Measurements from ENCODE around the gene PTPRM.

PTPRM gene

DNA sequence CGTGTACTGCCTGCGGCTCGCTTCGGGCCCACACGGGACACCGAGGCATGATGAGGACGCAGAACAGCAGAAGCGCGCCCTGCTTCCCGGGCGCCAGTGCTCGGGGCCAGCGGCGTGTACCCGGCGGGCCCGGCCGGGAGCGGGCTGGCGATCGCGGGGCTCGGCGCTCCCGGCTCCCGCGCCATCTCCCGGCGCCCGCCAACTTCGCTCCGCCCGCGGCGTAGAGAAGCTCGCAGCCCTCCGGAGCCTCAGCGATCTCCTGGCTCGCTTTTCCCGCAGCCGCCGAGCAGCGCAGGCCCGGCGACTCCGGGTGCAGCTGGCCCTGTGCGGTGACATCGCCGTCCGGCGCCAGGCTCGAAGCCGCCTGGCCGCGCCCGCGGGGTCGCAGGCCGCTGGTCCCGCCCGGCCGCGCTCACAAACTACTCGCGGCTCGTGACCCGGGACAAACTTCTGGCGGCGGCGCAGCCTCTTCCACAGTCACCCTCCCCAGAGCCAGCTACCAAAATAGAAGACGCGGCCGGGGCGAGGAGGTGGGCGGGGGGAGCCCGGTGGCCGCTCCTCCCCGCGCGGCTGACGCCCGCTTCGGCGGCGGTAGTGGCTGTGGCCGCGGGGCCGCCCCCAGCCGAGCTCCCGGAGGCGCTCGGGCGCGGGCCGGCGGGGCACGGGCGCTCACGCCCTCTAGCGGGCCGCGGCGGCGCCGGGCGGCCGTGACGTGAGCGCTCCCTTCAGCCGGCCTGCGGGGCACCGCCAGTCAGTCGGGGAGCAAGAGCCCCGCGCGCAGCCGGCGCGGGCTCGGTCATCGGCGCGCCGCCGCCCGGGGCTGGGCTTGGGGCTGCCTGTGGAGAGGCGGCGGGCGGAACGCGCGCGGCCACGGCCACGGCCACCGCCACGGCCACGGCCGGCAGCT, at the start of gene PTPRM:
Gene PTPRM, plus strand, starts transcription at position 750 of the 907 bp plus-strand sequence. CDS start 503 bp downstream, outside the sequence.
- DNase-seq (ENCODE audit: low read depth in 1 of 2, low spot score in 1 of 2) = peak in 1 of 2 donors; percentile 24

DNA sequence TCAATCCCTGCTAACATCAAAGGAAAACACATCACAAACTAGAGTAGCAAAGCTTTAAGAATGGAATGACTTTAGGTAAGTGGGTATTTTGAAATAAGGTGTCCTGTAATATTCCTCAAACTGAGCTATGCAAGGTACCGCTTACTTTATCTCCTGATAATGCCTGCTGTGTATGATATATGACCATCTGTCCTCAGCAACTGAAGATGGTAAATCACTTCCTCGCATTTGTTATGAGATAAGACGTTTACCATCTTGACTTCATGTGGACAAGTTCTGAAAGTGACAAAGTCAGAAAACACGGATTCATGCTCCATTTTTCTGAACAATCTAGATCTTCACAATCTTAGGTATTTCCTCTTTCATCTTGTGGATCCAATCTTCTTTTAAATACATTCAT, 49.3 kb upstream of the PTPRM start:
- no peak for DNase-seq (ENCODE audit: low read depth in 1 of 2, low spot score in 1 of 2)

DNA sequence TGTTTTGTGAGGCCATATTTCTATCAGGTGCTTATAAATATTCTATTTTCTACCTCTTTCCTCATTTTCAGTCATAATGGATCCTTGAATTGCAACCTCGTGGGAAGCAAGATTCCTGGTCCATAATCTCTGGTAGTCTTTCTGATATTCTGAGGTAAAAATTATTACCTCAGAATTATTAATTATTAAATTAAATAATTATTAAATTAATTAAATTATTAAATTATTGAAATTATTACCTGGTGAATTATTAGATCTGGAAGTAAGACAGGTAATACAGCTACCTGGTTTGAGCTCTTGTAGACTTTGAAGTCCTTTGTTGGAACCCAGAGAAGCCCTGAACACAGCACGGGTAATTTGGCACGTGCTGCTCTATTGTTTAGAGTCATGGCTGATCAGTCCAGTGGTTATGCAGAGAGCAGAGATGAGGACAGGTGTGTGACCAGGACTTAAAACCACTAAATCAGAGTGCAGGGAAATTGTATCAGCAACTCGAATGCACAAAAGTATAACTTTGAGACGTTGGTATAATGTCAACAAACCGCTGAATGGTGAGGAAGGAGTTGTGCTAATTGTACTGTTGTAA, 46.8 kb upstream of the PTPRM start:
- DNase-seq (ENCODE audit: low read depth in 1 of 2, low spot score in 1 of 2) = no peak

DNA sequence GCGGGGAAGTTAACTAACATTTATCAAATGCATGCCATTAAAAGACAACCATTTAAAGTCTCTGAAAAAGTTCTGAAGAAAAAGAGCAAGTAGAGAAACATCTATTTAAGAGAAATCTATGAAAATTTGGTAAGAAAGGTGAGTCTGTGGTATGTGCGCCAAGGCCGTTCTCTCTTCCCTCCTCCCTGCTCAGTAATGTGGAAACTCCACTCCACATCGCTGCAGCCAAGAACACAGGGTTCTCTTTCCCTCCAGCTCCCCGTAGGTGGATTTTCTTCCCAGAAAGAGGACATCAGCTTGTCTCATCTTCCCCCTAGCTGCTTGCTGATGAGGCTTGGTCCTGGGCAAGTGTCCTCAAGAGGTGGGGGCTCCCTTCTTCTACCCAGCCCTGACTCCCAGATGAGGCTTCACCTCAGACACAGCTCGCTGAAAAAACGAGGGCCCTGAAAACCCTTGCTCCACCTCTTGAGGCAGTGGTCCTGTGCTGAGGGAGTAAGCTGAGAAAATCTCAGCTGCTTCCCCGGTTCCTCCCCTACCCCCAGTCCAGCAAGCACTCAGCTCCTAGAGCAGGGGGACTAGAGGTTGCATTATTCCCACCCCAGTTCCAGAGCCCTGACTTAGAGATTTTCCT, 45.8 kb upstream of the PTPRM start:
- DNase-seq (ENCODE audit: low read depth in 1 of 2, low spot score in 1 of 2) = no peak

- no peak for DNase-seq (ENCODE audit: low read depth in 1 of 2, low spot score in 1 of 2)
Observed at GRCh38 chr18:7523772-7524171, 43.3 kb upstream of the PTPRM start.

- no peak for DNase-seq (ENCODE audit: low read depth in 1 of 2, low spot score in 1 of 2)
Observed at GRCh38 chr18:7524786-7525185, 42.3 kb upstream of the PTPRM start.

DNA sequence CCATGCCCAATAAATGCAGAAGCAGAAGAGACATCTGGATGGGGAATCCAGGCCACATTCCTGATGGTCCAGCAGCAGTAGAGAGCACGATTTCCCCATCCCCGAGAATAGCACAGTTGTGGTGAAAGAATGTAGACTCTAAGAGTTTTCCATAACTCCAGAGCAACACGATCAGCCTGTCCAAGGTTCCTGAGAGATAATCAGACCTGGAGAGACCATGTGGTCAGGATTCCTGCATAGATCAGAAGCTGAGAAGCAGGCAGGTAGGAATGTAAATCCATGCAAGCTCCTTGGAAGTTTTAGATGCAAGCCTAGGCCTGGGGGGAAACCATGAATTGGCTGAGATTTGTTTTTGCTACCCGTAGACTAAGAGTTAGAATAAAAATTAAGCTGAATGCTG, 34.2 kb upstream of the PTPRM start:
- DNase-seq (ENCODE audit: low read depth in 1 of 2, low spot score in 1 of 2) = no peak

GRCh38 chr18:7535436-7536205, 31.5 kb upstream of the PTPRM start:
- DNase-seq (ENCODE audit: low read depth in 1 of 2, low spot score in 1 of 2) = no peak

DNA sequence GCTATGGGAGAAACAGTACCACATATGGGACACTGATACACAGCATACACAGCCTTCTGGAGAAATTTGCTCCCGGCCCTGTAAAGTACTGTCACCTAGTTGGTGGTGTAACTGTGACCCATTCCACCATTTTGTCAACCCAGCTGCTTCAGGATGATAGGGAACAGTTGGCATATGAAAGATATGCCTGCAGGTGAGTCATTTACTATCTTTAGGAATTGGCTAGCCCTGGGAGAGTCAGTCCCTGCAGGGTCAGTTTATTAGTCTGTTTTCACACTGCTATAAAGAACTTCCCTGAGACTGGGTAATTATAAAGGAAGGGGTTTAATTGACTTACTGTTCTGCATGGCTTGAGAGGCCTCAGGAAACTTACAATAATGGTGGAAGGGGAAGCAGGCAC, 30.0 kb upstream of the PTPRM start:
- no peak for DNase-seq (ENCODE audit: low read depth in 1 of 2, low spot score in 1 of 2)

DNA sequence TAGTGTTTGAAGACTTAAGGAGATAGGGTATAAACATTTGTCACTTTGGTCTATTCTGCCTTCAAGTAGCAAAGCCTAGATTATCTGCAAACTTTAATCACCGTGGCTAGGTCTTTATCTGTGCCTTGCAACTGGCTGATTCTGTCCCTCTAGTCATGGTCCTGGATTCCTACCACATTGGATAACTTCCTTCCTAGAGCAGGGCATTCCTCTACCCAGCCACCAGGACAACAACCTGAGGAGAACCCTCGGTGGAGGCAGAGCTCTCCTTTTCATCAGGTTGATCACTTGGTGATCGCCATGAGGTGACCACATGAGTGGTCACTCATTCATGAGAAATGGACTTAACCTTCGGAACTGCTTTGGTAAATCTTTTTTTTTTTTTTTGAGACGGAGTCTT, 25.3 kb upstream of the PTPRM start:
- DNase-seq (ENCODE audit: low read depth in 1 of 2, low spot score in 1 of 2) = no peak

GRCh38 chr18:7544686-7545085, 22.4 kb upstream of the PTPRM start:
- DNase-seq (ENCODE audit: low read depth in 1 of 2, low spot score in 1 of 2) = no peak

DNA sequence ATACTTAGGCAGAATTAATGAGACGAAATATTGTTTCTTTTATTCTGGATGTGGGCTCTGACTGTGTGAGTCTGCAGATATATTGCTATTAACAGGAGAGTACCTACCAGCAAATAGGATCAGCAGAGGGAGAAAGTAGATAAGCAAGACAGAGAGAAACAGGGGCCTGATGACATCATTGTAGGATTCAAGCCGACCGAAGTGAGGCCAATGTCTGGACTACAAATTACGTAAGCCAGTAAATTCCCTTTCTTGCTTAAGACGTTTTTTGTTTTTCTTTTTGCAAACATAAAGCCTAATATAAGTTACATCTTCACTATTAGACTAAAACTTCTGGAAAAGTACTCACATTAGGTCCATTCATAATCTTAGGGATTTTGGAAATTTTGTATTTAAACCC, 21.4 kb upstream of the PTPRM start:
- no peak for DNase-seq (ENCODE audit: low read depth in 1 of 2, low spot score in 1 of 2)

GRCh38 chr18:7548221-7548620, 18.9 kb upstream of the PTPRM start:
- no peak for DNase-seq (ENCODE audit: low read depth in 1 of 2, low spot score in 1 of 2)

DNA sequence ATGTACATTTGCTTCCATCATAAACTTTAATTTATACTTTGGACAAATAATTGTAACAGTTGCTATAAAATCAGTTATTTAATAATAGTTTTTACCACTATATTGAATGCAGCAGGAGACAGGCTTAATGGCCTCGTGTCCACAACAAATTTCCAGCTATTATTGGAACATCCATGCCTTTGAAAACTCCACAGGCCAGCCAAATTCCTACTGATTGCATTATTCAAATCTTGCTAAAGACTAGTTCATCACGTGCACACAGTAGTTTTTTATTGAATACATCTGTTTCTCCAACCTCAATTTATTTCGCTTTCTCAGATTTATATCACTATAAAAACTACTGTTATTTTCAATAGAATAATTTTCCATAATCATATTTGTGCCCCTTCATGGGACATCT, 18.4 kb upstream of the PTPRM start:
- DNase-seq (ENCODE audit: low read depth in 1 of 2, low spot score in 1 of 2) = no peak

- no peak for DNase-seq (ENCODE audit: low read depth in 1 of 2, low spot score in 1 of 2)
Observed at GRCh38 chr18:7557973-7558372, 9.1 kb upstream of the PTPRM start.

DNA sequence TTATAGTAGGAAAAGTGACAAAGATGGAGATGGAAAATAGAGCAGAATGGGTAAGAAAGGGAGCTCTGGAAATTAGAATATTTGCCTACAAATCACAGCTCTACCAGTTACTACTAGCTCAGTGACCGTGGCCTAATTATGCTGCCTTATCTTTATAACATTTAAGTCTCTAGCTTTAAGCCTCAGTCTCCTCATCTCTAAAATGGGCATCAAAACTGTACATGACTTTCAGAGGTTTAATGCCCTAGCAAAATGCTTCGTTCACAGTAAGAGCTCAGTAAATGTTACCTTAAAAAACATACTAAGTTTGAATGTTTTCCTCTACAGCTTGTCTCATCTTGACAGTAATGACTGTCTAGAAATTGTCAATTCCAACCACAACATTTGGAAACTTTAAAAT, 8.3 kb upstream of the PTPRM start:
- no peak for DNase-seq (ENCODE audit: low read depth in 1 of 2, low spot score in 1 of 2)

DNA sequence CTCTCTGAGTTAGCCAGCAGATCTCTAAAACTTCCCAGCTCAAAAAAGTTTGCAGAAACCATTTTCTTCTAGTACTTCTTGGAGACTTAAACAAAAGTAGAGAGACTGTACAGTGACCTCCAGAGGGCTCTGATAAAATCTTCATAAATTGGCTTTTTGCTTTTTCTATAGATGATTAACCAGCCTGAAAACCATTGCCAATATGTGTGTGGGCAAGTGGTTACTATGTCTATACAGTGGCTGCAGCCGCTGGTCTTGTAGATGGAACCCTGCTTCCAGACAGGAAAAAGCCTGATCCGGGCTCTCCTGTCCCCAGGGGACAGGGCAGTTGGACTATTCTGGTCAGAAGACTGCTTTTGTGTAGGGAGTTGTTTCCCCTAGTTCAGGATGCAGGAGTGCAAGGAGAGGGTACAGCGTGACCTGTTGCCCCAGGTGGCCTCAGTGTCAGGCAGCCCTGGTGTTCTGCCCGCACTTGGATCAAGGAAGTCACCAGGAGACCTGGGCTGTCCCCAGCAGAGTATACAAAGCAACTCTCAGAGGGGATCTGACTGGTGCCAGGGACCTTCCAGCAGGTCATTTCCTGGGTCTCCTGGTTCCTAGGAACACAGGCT, 7.3 kb upstream of the PTPRM start:
- no peak for DNase-seq (ENCODE audit: low read depth in 1 of 2, low spot score in 1 of 2)

GRCh38 chr18:7561909-7562460, 5.1 kb upstream of the PTPRM start:
- no peak for DNase-seq (ENCODE audit: low read depth in 1 of 2, low spot score in 1 of 2)

GRCh38 chr18:7562491-7562890, 4.6 kb upstream of the PTPRM start:
- no peak for DNase-seq (ENCODE audit: low read depth in 1 of 2, low spot score in 1 of 2)

GRCh38 chr18:7565677-7566076, 1.4 kb upstream of the PTPRM start:
- DNase-seq (ENCODE audit: low read depth in 1 of 2, low spot score in 1 of 2) = no peak

- no peak for DNase-seq (ENCODE audit: low read depth in 1 of 2, low spot score in 1 of 2)
Observed at GRCh38 chr18:7566244-7566566, 911 bp upstream of the PTPRM start.

All from activated CD4-positive, alpha-beta T cell treated with anti-CD3 and anti-CD28 coated beads, Interleukin-2, amount 50 U/mL, for 24 hours (primary cell).